ENCODE data around the gene PXMP2.

DNA sequence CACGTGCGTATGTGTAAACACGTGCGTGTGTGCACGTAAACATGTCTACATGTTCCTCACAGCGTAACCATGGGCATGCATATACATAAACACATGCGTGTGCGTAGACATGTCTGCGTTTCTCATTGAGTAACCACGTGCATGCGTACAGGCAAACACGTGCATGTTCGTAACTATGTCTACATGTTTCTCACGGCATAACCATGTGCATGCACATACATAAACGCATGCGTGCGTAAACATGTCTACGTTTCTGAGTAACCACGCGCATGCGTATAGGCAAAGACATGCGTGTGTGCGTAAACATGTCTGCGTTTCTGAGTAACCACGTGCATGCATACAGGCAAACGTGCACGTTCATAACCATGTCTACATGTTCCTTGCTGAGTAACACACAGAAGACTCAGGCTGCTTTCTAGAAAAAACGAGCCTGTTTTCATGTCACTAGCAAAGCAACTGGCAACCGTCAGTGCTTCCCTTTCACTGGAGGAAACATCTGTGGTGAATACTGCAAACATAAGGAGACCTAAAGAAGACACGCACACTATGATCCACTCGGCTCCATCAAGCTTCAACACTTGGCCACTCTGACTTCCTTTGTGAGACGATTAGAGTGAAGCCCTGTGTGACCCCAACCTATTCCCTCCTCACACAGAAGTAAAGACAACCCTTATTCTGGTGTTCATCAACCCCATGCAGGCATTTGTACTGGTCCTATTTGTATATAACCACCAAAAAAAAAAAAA is 29.1 kb upstream of the PXMP2 start:
- TF ChIP-seq, protein P1, sequence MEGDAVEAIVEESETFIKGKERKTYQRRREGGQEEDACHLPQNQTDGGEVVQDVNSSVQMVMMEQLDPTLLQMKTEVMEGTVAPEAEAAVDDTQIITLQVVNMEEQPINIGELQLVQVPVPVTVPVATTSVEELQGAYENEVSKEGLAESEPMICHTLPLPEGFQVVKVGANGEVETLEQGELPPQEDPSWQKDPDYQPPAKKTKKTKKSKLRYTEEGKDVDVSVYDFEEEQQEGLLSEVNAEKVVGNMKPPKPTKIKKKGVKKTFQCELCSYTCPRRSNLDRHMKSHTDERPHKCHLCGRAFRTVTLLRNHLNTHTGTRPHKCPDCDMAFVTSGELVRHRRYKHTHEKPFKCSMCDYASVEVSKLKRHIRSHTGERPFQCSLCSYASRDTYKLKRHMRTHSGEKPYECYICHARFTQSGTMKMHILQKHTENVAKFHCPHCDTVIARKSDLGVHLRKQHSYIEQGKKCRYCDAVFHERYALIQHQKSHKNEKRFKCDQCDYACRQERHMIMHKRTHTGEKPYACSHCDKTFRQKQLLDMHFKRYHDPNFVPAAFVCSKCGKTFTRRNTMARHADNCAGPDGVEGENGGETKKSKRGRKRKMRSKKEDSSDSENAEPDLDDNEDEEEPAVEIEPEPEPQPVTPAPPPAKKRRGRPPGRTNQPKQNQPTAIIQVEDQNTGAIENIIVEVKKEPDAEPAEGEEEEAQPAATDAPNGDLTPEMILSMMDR (IDR thresholded peaks at IDR 0.05) = no peak
- TF ChIP-seq POLR2A (IDR thresholded peaks at IDR 0.05) = no peak

Data from heart left ventricle (tissue), 13 donors.